Omental fat pad (tissue), 4 donors: Measurements from ENCODE around the gene KCNG1. TPM values are rescaled to one million over a fixed set of nuclear protein-coding genes. Genes with fewer than 3 reads are reported as not detected.

Source experiments
- ATAC-seq: fragments of 150-250 bp; one replicate; pipeline ENCODE4 v1.9.1; 2016; ENCODE audit warnings: mild to moderate bottlenecking, moderate library complexity; ENCODE audit not compliant: low FRiP score
- DNase-seq: peaks from one replicate; pipeline ENCODE4 v3.0.0-alpha.2; 2019; ENCODE audit warnings: low spot score
- total RNA-seq, 4 donors: library from RNA; depleted of rRNA; stranded (reverse); fragments of >200 nt; gene quantifications; one replicate each; pipeline ENCODE4 v1.1.0, GENCODE V29; 2016
- TF ChIP-seq, protein P1 (sequence below), 3 donors: fragments of 450-650 bp; IDR thresholded peaks; one replicate each; pipeline ENCODE4 v1.5.1; 2016 to 2017; ENCODE audit warnings: antibody characterized with exemption in 3 of 3, mild to moderate bottlenecking in 3 of 3, moderate library complexity in 2 of 3

Gene KCNG1
- total RNA-seq, 4 donors from 2014 or later: 0.19 to 1.4 (median 1.2) TPM; not detected in 1

DNA sequence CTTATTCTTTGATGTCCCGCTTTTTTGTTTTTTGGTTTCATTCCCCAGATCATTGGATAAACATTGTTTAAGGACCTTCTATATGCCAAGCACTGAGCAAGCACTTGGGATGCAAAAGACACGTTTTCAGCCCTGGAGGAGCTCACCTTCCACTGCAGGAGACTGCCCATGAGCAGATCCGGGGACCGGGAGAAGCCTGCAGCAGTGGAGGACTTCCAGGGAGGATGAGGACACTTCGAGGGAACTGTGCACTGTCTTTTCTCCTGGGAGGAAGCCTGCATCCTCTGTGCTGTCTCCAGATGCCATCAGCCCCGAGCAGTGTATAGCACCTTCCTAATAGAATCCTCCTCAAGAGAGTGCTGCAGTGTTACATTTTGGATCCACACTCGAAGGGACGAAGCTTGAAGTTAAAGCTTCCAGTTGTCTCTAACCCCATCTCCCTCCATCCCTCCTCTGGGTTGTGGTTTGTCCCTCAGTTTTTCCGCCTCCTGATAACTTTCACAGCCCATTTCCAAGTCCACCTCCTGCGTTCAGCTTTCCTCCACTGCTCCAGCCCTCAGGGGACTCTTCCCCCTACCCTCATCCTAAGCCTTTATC lies 5.8 kb upstream of the KCNG1 start:
- TF ChIP-seq, protein P1, sequence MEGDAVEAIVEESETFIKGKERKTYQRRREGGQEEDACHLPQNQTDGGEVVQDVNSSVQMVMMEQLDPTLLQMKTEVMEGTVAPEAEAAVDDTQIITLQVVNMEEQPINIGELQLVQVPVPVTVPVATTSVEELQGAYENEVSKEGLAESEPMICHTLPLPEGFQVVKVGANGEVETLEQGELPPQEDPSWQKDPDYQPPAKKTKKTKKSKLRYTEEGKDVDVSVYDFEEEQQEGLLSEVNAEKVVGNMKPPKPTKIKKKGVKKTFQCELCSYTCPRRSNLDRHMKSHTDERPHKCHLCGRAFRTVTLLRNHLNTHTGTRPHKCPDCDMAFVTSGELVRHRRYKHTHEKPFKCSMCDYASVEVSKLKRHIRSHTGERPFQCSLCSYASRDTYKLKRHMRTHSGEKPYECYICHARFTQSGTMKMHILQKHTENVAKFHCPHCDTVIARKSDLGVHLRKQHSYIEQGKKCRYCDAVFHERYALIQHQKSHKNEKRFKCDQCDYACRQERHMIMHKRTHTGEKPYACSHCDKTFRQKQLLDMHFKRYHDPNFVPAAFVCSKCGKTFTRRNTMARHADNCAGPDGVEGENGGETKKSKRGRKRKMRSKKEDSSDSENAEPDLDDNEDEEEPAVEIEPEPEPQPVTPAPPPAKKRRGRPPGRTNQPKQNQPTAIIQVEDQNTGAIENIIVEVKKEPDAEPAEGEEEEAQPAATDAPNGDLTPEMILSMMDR (IDR thresholded peaks at IDR 0.05): no peak
- DNase-seq (no peak), ATAC-seq (no peak)

DNA sequence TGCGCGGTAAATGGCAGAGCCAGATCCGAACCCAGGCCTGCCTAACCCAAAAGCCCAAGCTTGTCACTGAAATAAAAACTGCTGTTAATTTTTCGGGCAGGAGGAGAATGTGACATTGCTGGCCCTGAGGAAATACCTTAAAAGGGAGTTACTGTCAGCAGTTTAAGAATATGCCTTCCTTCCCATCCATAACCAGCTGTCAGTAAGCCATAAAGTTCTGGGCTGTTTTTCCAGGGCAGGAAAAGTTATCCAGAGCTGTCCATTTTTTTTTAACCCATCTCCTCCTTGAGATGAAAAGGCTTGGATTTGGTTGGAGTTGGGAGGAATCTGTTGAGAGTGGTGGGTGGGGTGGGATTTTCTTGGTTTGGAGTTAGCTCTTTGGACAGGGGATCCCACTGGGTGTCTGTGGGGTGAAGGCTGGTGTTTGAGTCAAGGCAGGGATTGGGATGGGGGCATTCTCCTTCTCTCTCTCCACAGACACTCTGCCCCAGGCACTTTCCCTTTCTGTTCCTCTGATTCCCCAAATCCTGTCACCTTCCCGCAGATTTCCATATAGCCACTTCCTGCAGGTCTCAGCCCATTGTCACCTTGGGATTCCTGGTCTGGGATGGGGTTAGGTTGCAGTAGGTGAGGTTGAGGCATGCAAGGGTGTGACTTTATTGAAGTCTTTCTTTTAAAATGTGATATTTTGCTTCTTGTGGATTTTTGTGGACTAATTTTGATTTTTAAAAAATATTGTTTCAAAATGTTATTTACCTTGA lies 4.3 kb upstream of the KCNG1 start:
- TF ChIP-seq, protein P1 (IDR thresholded peaks at IDR 0.05): no peak
- no peak for DNase-seq

DNA sequence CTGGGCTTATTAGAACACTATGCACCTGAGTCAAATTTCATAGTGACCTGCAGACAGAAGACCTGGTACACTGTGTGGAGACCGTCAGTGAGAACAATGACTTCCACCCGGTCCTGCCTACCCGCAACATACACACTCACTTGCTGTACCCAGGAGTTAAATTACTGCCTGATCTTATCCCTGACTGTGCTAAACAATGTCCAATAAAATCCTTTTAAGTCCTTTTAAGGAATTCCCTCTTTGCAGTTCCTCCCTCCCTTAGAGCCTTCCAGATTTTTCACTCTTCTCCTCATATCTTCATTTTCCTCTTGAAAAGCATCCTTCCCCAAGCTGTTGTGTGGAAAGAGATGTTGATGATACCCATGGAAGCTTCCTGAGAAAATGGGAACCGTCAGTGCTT lies 3.4 kb upstream of the KCNG1 start:
- no peak for DNase-seq
- TF ChIP-seq, protein P1 (IDR thresholded peaks at IDR 0.05): no peak

More for the DNA sequence above, 4.3 kb upstream of the KCNG1 start:
- no peak for ATAC-seq

DNA sequence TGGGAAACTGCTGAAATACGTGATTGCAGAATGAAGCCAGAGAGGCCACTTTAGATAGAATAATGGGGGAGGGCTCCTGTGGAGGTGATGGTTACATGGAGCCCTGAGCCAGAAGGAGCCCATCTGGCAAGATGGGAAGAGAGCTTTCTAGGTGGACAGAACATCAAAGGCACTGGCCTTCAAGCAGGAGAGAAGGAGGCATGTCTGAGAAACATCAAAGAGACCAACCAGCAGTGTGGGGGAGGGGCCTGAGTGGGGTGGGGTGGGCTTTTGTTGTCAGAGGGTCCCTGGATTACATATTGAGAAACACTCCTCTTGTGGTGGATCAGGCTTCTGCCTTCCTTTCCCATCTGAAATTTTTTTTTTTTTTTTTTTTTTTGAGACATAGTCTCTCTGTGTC lies 1.9 kb upstream of the KCNG1 start:
- TF ChIP-seq, protein P1 (IDR thresholded peaks at IDR 0.05): no peak
- ATAC-seq: no peak

More for the DNA sequence above, 3.4 kb upstream of the KCNG1 start:
- no peak for ATAC-seq

DNA sequence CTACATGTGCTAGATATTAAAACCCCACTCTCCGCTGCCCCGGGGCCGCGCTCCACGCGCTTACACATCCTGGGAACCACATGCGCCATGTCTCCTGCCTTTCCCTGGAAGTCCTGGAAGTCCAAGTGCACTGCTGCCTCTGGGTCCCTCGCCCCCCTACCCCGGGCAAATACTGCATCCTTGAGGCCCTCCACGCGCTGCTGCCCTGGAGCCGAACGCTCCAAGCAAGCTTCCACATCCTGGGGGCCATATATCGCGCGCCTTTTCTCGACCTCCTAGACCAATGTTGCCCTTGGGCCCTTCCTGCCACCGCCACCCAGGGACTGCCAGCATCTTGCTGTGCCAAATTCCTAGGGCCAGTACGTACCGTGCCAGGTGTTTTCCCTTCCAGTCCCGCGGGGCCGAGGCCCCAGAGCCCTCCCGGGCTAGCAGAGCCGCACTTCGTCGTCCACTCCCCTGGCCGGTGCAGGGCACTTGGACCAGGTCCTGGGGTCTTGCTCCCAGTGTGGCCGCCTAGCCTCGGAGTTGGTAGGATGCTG lies 779 bp upstream of the KCNG1 start:
- DNase-seq (no peak), ATAC-seq (no peak)
- TF ChIP-seq, protein P1 (IDR thresholded peaks at IDR 0.05): no peak

More for the DNA sequence above, 1.9 kb upstream of the KCNG1 start:
- DNase-seq: no peak

DNA sequence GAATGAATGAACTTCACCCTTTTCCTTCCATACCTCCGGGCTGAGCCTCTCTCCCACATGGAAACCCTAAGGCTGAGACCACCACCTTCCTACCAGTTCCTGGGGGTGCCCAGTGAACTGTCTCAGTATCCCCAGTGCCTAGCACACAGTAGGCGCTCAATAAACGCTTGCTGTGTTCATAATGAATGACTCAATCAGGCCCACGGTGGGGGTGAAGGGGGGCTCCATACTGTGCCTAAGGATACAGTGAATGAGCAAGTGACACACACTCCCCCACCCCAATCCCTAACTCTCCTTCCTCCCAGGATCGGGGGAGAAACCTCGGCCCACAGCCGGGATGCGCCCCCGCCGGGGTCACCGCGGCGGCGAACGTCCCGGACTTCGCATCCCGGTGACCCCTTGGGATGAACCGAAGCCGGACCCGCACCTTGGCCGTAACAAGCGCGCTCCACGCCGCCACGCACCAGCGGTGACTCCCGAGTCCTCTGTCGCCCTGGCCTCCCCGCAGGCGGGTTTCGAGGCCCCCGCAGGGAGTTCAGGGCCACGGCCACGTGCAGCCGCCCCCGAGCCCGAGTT lies 592 bp downstream of the KCNG1 start:
- no peak for ATAC-seq
- no peak for DNase-seq
- TF ChIP-seq, protein P1 (IDR thresholded peaks at IDR 0.05): no peak
